GM12878 (cell line): ENCODE measurements around the gene OR2A1. TPM values are rescaled to one million over a fixed set of nuclear protein-coding genes. Genes with fewer than 3 reads are reported as not detected.
"Not testable (repeated sequence)": the region's sequence is repeated elsewhere in the genome, so short reads cannot be mapped to it uniquely, and the experiment has no call there.

Source experiments
- ATAC-seq: fragments of 200-7000 bp; cut with Tn5 transposase; 3 replicates; pipeline ENCODE4 v1.9.1; 2020; ENCODE audit warnings: mild to moderate bottlenecking, moderate library complexity
- BruUV-seq: library from RNA; stranded (reverse); fragments of 400-500 nt; replicated peaks from 2 replicates; lab custom pipeline; 2021; lab: Mats Ljungman, UMichigan
- CTCF ChIA-PET: fragments of 300-600 bp; sonication (Branson Sonifier 250); formaldehyde crosslinking; extraction: SDS; loops from one replicate; lab custom pipeline; 2021; ENCODE audit warnings: inconsistent platforms; lab: Yijun Ruan, JAX
- POLR2A ChIA-PET: fragments of 350-600 bp; formaldehyde crosslinking; extraction: SDS; loops from one replicate; lab custom pipeline; 2021; ENCODE audit warnings: inconsistent platforms; lab: Charles Lee
- RAD21 ChIA-PET: fragments of 300-600 bp; sonication (Branson Sonifier 250); formaldehyde crosslinking; loops from one replicate; lab custom pipeline; 2023; ENCODE audit warnings: antibody characterized with exemption; ENCODE audit not compliant: unreplicated experiment; lab: Charles Lee
- SMC1A ChIA-PET: fragments of 300-600 bp; sonication (Branson Sonifier 250); formaldehyde crosslinking; loops from one replicate; lab custom pipeline; 2023; ENCODE audit not compliant: unreplicated experiment, uncharacterized antibody; lab: Charles Lee
- DNase-seq: peaks from one replicate; pipeline ENCODE4 v3.0.0-alpha.2; 2011; ENCODE audit warnings: low read depth, low spot score
- FAIRE-seq: peaks from 3 replicates; lab custom pipeline; 2011; peaks lifted over from hg19 to GRCh38; lab: Jason Lieb, UNC
- H2AFZ ChIP-seq: 2 replicates; pipeline ENCODE4 v1.6.0; 2011; ENCODE audit warnings: low read depth, low read length, control low read depth; ENCODE audit not compliant: control insufficient read depth
- H3K27ac ChIP-seq: 2 replicates; pipeline ENCODE4 v1.5.1; 2011; ENCODE audit warnings: control low read depth; ENCODE audit not compliant: control insufficient read depth, insufficient read depth
- H3K27me3 ChIP-seq, 2 experiments: replicated peaks in 1 of 2; 2 replicates each; pipeline versions ENCODE4 v1.6.0 to v1.6.1; 2011; ENCODE audit warnings: low read length in 1 of 2; ENCODE audit not compliant: control insufficient read depth in 2 of 2, insufficient read depth in 2 of 2
- H3K36me3 ChIP-seq, 2 experiments: 2 replicates each; pipeline ENCODE4 v1.5.1; 2011; ENCODE audit warnings: low read length in 1 of 2; ENCODE audit not compliant: control insufficient read depth in 2 of 2, insufficient read depth in 2 of 2
- H3K4me1 ChIP-seq: 2 replicates; pipeline ENCODE4 v1.6.1; 2011; ENCODE audit warnings: mild to moderate bottlenecking, low read length, moderate library complexity, mixed read lengths; ENCODE audit not compliant: control insufficient read depth, insufficient read depth
- H3K4me2 ChIP-seq: 2 replicates; pipeline ENCODE4 v1.6.0; 2011; ENCODE audit warnings: control low read depth; ENCODE audit not compliant: control insufficient read depth, insufficient read depth
- H3K4me3 ChIP-seq: fragments of 200-600 bp; sonication (generic); 2 replicates; pipeline ENCODE4 v1.5.1; 2016
- H3K79me2 ChIP-seq: 2 replicates; pipeline ENCODE4 v1.6.0; 2011; ENCODE audit warnings: low read length; ENCODE audit not compliant: control insufficient read depth, insufficient read depth
- H3K9ac ChIP-seq: 2 replicates; pipeline ENCODE4 v1.8.0; 2011; ENCODE audit warnings: low read length, control low read depth, mixed read lengths; ENCODE audit not compliant: control insufficient read depth, insufficient read depth
- H3K9me3 ChIP-seq: replicated peaks from 3 replicates; pipeline ENCODE4 v1.5.1; 2011; ENCODE audit warnings: mild to moderate bottlenecking, low read length; ENCODE audit not compliant: control insufficient read depth, insufficient read depth
- H4K20me1 ChIP-seq: 2 replicates; pipeline ENCODE4 v1.6.0; 2011; ENCODE audit not compliant: control insufficient read depth, insufficient read depth
- WGBS: methylation state at CpG from one replicate; pipeline ENCODE4 v1.1.6; 2016; ENCODE audit warnings: low lambda C conversion rate; ENCODE audit not compliant: insufficient replicate concordance, insufficient coverage; ENCODE audit errors: missing lambda C conversion rate; 5-methylcytosine and 5-hydroxymethylcytosine counted together
- in situ Hi-C: fragments of 300-500 bp; cut with MboI; formaldehyde crosslinking; loops from 9 replicates; pipeline ENCODE4 v1.14.3; 2018; ENCODE audit warnings: mixed read lengths
- intact Hi-C: fragments of 100-400 bp; cut with micrococcal nuclease; formaldehyde crosslinking; loops from one replicate; pipeline ENCODE4 v1.14.2; 2022; ENCODE audit not compliant: unreplicated experiment
- polyA plus RNA-seq, 11 experiments: library from polyadenylated mRNA; depleted of rRNA in 4 of 11; unstranded in 6 of 11; stranded (reverse) in 5 of 11; fragments of >200 nt; fragmentation: Nextera tagmentation in 4 of 11; fragmentation: Illumina TruSeq in 1 of 11; extraction: Ambion mirVana in 4 of 11; extraction: Trizol in 1 of 11; gene quantifications; 1 replicate in 1 of 11; 2 replicates in 10 of 11; pipeline versions ENCODE4 v1.2.1 to v1.2.3, GENCODE V29; 2011 to 2016; ENCODE audit warnings: inconsistent platforms in 2 of 11, missing spikeins in 2 of 11, low read depth in 1 of 11
- total RNA-seq, 4 experiments: library from RNA; depleted of rRNA in 3 of 4; stranded (reverse); fragments of >200 nt in 3 of 4; fragmentation: Illumina TruSeq in 1 of 4; extraction: Trizol in 1 of 4; gene quantifications; 2 replicates each; pipeline versions ENCODE4 v1.2.1 to v1.2.3, GENCODE V29; 2013 to 2021

The OR2A1 gene
- total and polyA plus RNA-seq, 10 of the 15 experiments (the other 5 are each of a cell fraction or from before 2014, with no cell fraction given), result 0.04 to 0.44 (median 0.05) TPM; not detected in 3

DNA sequence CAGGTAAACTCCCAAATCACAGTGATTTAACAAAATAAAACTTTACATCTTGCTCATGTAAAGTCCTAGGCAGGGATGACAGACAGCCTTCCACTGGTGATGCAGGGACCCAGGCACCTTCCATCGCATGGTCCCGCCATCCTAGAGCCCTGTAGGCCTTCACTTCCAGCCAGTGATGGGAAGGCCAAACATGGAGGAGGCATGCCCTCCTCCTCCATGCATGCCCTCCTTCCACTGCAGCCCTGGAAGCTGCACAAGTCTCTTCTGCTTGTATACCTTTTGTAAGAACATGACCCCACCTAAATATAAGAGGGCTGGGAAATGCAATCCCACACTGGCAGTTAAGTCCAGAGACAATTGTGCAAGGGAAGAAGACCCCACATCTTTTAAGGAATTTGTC lies 2.5 kb upstream of the OR2A1 start:
- H3K9me3 ChIP-seq, RAD21 ChIA-PET, H3K4me2 ChIP-seq, H3K79me2 ChIP-seq, FAIRE-seq, in situ Hi-C loops, SMC1A ChIA-PET, POLR2A ChIA-PET, H3K36me3 ChIP-seq, ATAC-seq, H3K27me3 ChIP-seq, H3K9ac ChIP-seq, H3K27ac ChIP-seq, H3K4me1 ChIP-seq, BruUV-seq, DNase-seq, H4K20me1 ChIP-seq, intact Hi-C loops, CTCF ChIA-PET, H3K4me3 ChIP-seq, H2AFZ ChIP-seq: not testable (repeated sequence)
- WGBS, result no CpG with 5 or more reads among the region's 2 CpGs

DNA sequence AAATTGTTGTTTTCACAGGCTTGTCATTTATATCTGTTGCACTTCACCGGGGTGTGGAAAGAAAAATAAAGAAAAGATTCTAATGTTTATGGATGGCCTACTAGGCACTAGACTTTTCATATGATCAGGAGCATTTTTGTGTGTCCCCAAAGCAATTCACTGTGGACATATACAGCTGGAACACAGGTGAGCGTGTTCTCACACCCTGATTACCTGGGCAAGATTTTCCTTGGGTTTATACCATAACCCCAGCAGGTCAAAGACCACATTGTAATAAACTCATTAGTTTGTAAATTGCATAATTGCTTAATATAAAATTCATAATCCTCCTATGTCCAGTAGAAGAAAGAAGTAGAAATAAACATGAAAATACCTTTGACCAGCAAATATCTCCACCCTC lies 1.0 kb upstream of the OR2A1 start:
- WGBS, result no CpG with 5 or more reads among the region's 2 CpGs

DNA sequence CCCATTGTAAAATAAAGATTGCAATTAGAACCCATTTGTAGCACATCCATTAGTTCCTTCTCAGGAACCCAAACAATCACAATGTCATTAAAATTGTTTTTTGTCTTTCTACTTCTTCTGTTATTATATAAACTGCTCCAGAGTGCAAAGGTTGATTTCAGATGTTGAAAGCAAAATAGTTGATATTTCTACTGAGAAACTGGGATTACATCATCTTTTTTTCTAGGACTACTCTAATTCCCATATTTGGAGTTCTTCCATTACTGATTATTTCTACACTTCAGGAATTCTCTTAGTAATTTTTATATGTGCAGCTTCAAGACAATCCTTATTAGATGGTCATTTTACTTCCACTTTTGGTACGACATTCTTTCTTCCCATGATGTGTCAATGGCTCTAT lies 5.3 kb downstream of the OR2A1 start:
- H3K79me2 ChIP-seq, FAIRE-seq, ATAC-seq, POLR2A ChIA-PET, H3K27ac ChIP-seq, H3K36me3 ChIP-seq, BruUV-seq, DNase-seq, SMC1A ChIA-PET, H3K4me1 ChIP-seq, H4K20me1 ChIP-seq, in situ Hi-C loops, CTCF ChIA-PET, intact Hi-C loops, H3K9me3 ChIP-seq, H3K9ac ChIP-seq, H2AFZ ChIP-seq, RAD21 ChIA-PET, H3K4me3 ChIP-seq, H3K4me2 ChIP-seq, H3K27me3 ChIP-seq: not testable (repeated sequence)
- no CpG with 5 or more reads among the region's 1 CpG for WGBS

More for the DNA sequence above, 1.0 kb upstream of the OR2A1 start:
- BruUV-seq, POLR2A ChIA-PET, H3K9me3 ChIP-seq, H3K9ac ChIP-seq, RAD21 ChIA-PET, FAIRE-seq, intact Hi-C loops, H3K27ac ChIP-seq, CTCF ChIA-PET, ATAC-seq, H3K27me3 ChIP-seq, H3K36me3 ChIP-seq, DNase-seq, SMC1A ChIA-PET, H3K79me2 ChIP-seq, H3K4me3 ChIP-seq, H4K20me1 ChIP-seq, H3K4me2 ChIP-seq, H2AFZ ChIP-seq, in situ Hi-C loops, H3K4me1 ChIP-seq: not testable (repeated sequence)

DNA sequence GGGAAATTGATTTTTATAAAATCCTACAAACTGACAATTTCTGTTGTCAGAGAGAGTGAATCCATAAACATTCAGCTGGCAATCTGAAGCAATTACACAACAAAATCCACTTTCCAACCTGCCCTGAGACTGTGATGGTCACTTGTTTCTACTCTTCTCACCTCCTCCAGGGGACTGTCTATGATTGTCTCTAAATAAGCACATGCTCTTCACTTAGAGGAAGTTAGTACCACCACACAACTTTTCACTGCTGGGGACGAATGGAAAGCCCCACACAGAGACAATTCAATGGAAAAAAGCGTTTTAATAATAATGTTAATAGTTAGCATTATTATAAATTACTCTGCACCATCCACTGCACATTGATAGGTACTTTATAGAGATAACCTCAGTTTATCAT lies 7.3 kb downstream of the OR2A1 start:
- H3K4me3 ChIP-seq, H3K9ac ChIP-seq, BruUV-seq, DNase-seq, H3K4me2 ChIP-seq, POLR2A ChIA-PET, in situ Hi-C loops, intact Hi-C loops, CTCF ChIA-PET, H3K9me3 ChIP-seq, FAIRE-seq, H2AFZ ChIP-seq, H3K36me3 ChIP-seq, H3K4me1 ChIP-seq, H4K20me1 ChIP-seq, RAD21 ChIA-PET, H3K27me3 ChIP-seq, SMC1A ChIA-PET, H3K27ac ChIP-seq, H3K79me2 ChIP-seq: not testable (repeated sequence)
- peak; percentile 47; the same call in 2 of the 3 replicates for ATAC-seq
- no CpG with 5 or more reads among the region's 2 CpGs for WGBS
